K562 (cell line): ENCODE measurements around the gene BCAM. TPM values are rescaled to one million over a fixed set of nuclear protein-coding genes. Genes with fewer than 3 reads are reported as not detected.

Source experiments
- ADNP ChIP-seq: fragments of 200-800 bp; sonication (Bioruptor generic); IDR thresholded peaks from 2 replicates; pipeline ENCODE4 v1.6.1; 2016; ENCODE audit warnings: missing genetic modification characterization, missing compliant biosample characterization
- ELF2 ChIP-seq: fragments of 250-450 bp; sonication (Bioruptor Pico); IDR thresholded peaks from 2 replicates; pipeline ENCODE4 v1.5.0; 2021; ENCODE audit warnings: mild to moderate bottlenecking
- EP300 ChIP-seq: IDR thresholded peaks from 2 replicates; pipeline ENCODE4 v1.6.1; 2012; ENCODE audit warnings: low read length, improper control_type of control experiment
- FOXK1 ChIP-seq: sonication (generic); formaldehyde crosslinking; IDR thresholded peaks from 2 replicates; pipeline ENCODE4 v1.8.0; 2022; ENCODE audit warnings: missing genetic modification reagents, mild to moderate bottlenecking, borderline replicate concordance
- LARP7 ChIP-seq: fragments of 450-650 bp; IDR thresholded peaks from 2 replicates; pipeline ENCODE4 v1.6.1; 2016
- POLR2AphosphoS5 ChIP-seq: IDR thresholded peaks from 2 replicates; pipeline ENCODE4 v1.6.1; 2011; ENCODE audit warnings: mild to moderate bottlenecking, low read depth, low read length, moderate library complexity; ENCODE audit not compliant: control insufficient read depth, insufficient read depth
- SIRT6 ChIP-seq: IDR thresholded peaks from one replicate; pipeline ENCODE4 v1.6.1; 2012; ENCODE audit warnings: low read depth, mild to moderate bottlenecking, control low read depth, inconsistent platforms, low read length, moderate library complexity
- SMARCA4 ChIP-seq: fragments of 450-650 bp; IDR thresholded peaks from 2 replicates; pipeline ENCODE4 v1.6.1; 2016
- SREBF1 ChIP-seq: fragments of 150-350 bp; IDR thresholded peaks from 2 replicates; pipeline ENCODE4 v1.6.1; 2014; ENCODE audit warnings: antibody characterized with exemption, low read depth, low read length, borderline replicate concordance
- TEAD4 ChIP-seq, 2 experiments: sonication (generic) in 1 of 2; formaldehyde crosslinking in 1 of 2; IDR thresholded peaks; 2 replicates each; pipeline versions ENCODE4 v1.6.1 to v1.8.0; 2012 to 2022; ENCODE audit warnings: borderline replicate concordance in 1 of 2, inconsistent platforms in 1 of 2, low read length in 1 of 2, mild to moderate bottlenecking in 1 of 2, missing genetic modification reagents in 1 of 2
- TSHZ1 ChIP-seq: fragments of 250-450 bp; sonication (Bioruptor Pico); IDR thresholded peaks from 2 replicates; pipeline ENCODE4 v1.4.0; 2020; ENCODE audit warnings: mild to moderate bottlenecking, moderate library complexity
- U2AF2 ChIP-seq: fragments of 200-400 bp; formaldehyde crosslinking; optimal IDR thresholded peaks from 2 replicates; pipeline ENCODE3; 2017; ENCODE audit warnings: low read depth, mild to moderate bottlenecking, low read length
- VEZF1 ChIP-seq: fragments of 200-800 bp; sonication (Bioruptor generic); IDR thresholded peaks from 2 replicates; pipeline ENCODE4 v1.6.1; 2017; ENCODE audit warnings: missing genetic modification characterization, missing compliant biosample characterization
- ZBTB17 ChIP-seq: fragments of 450-650 bp; formaldehyde crosslinking; IDR thresholded peaks from 2 replicates; pipeline ENCODE4 v1.4.0; 2020; ENCODE audit warnings: mild to moderate bottlenecking
- ZBTB7A ChIP-seq: IDR thresholded peaks from 2 replicates; pipeline ENCODE4 v1.6.1; 2011; ENCODE audit warnings: low read depth, mild to moderate bottlenecking, low read length, moderate library complexity, borderline replicate concordance; ENCODE audit not compliant: control insufficient read depth
- ZFP1 ChIP-seq: fragments of 450-650 bp; formaldehyde crosslinking; IDR thresholded peaks from 2 replicates; pipeline ENCODE4 v1.4.0; 2020; ENCODE audit warnings: mild to moderate bottlenecking, mixed read lengths
- ZNF507 ChIP-seq: conservative IDR thresholded peaks from 2 replicates; pipeline ENCODE4 v1.6.1; 2017; ENCODE audit warnings: missing genetic modification characterization, missing compliant biosample characterization
- ZNF518B ChIP-seq: fragments of 250-450 bp; sonication (Bioruptor Pico); IDR thresholded peaks from 2 replicates; pipeline ENCODE4 v1.5.0; 2021; ENCODE audit warnings: mild to moderate bottlenecking, moderate library complexity
- polyA plus RNA-seq, 8 experiments: library from polyadenylated mRNA; depleted of rRNA in 4 of 8; stranded (reverse) in 5 of 8; unstranded in 3 of 8; fragments of >200 nt; fragmentation: Nextera tagmentation in 2 of 8; fragmentation: Illumina TruSeq in 1 of 8; extraction: Ambion mirVana in 2 of 8; extraction: Trizol in 1 of 8; gene quantifications; 2 replicates each; pipeline versions ENCODE4 v1.2.1 to v1.2.3, GENCODE V29; 2011 to 2014; ENCODE audit warnings: inconsistent platforms in 1 of 8, missing spikeins in 1 of 8
- total RNA-seq, 7 experiments: library from RNA; depleted of rRNA in 6 of 7; stranded (reverse); fragments of >200 nt in 6 of 7; fragmentation: Illumina TruSeq in 2 of 7; extraction: Trizol in 2 of 7; gene quantifications; 2 replicates each; pipeline versions ENCODE4 v1.2.1 to v1.2.3, GENCODE V29; 2011 to 2021; ENCODE audit warnings: low replicate concordance in 1 of 7

Gene BCAM
- total and polyA plus RNA-seq, 9 of the 15 experiments (the other 6 are each of a cell fraction or from before 2014, with no cell fraction given): 0.07 to 1.3 (median 0.33) TPM; not detected in 2

GRCh38 chr19:44845612-44846454 lies 36.9 kb downstream of the BCAM start, which contains the start of gene NECTIN2 (continued):
- TF ChIP-seq ZNF507 (tag): no peak
- TF ChIP-seq ADNP (tag): no peak; the same call in 1 of the 2 replicates
- TF ChIP-seq ZBTB7A: peak; percentile 15; the same call in 1 of the 2 replicates
- TF ChIP-seq ZNF518B (CRISPR knock-in tag): no peak
- TF ChIP-seq SMARCA4: 0 out of 2 replicates have a peak, but pooled peaks have one; percentile 25
- no peak for TF ChIP-seq SIRT6
- no peak for TF ChIP-seq U2AF2
- TF ChIP-seq ZFP1 (CRISPR knock-in tag): 0 out of 2 replicates have a peak, but pooled peaks have one; percentile 40
- TF ChIP-seq ZBTB17 (CRISPR knock-in tag): no peak
- TF ChIP-seq EP300: no peak
- no peak for TF ChIP-seq ELF2 (CRISPR knock-in tag)
- TF ChIP-seq FOXK1: no peak
- peak; percentile 78 for TF ChIP-seq VEZF1 (CRISPR knock-in tag)
- TF ChIP-seq TEAD4 (IDR thresholded peaks at IDR 0.05; ENCODE audit: low read length): no peak
- TF ChIP-seq TEAD4 (CRISPR knock-in tag; IDR thresholded peaks at IDR 0.05; ENCODE audit: borderline replicate concordance): no peak
- TF ChIP-seq POLR2AphosphoS5: 0 out of 2 replicates have a peak, but pooled peaks have one; percentile 42
- TF ChIP-seq SREBF1: no peak
- no peak; the same call in 1 of the 2 replicates for TF ChIP-seq LARP7
- no peak for TF ChIP-seq TSHZ1 (CRISPR knock-in tag)
